Measurements from ENCODE around the gene WDFY2. TPM values are rescaled to one million over a fixed set of nuclear protein-coding genes. Genes with fewer than 3 reads are reported as not detected.

Gene WDFY2
- total and polyA plus RNA-seq, 2 of the 8 experiments (the other 6 are each of a cell fraction or from before 2014, with no cell fraction given), result 13.9 to 29.0 TPM

DNA sequence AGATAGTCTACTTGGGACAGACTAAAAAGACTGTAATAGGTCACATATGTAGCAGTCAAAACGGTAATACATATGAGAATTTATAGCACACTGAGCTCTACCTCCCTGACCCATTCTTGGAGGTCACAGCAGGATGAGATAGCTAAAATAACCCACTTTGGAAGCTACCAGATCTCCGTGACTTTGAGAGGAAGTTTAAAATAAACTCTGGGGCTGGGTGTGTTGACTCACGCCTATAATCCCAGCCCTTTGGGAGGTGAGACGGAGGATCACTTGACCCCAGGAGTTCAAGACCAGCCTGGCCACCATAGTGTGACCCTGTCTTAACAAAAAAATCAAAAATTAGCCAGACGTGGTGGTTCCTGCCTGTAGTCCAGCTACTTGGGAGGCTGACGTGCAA, 174.4 kb downstream of the WDFY2 start (continued):
- TF ChIP-seq, protein P1, sequence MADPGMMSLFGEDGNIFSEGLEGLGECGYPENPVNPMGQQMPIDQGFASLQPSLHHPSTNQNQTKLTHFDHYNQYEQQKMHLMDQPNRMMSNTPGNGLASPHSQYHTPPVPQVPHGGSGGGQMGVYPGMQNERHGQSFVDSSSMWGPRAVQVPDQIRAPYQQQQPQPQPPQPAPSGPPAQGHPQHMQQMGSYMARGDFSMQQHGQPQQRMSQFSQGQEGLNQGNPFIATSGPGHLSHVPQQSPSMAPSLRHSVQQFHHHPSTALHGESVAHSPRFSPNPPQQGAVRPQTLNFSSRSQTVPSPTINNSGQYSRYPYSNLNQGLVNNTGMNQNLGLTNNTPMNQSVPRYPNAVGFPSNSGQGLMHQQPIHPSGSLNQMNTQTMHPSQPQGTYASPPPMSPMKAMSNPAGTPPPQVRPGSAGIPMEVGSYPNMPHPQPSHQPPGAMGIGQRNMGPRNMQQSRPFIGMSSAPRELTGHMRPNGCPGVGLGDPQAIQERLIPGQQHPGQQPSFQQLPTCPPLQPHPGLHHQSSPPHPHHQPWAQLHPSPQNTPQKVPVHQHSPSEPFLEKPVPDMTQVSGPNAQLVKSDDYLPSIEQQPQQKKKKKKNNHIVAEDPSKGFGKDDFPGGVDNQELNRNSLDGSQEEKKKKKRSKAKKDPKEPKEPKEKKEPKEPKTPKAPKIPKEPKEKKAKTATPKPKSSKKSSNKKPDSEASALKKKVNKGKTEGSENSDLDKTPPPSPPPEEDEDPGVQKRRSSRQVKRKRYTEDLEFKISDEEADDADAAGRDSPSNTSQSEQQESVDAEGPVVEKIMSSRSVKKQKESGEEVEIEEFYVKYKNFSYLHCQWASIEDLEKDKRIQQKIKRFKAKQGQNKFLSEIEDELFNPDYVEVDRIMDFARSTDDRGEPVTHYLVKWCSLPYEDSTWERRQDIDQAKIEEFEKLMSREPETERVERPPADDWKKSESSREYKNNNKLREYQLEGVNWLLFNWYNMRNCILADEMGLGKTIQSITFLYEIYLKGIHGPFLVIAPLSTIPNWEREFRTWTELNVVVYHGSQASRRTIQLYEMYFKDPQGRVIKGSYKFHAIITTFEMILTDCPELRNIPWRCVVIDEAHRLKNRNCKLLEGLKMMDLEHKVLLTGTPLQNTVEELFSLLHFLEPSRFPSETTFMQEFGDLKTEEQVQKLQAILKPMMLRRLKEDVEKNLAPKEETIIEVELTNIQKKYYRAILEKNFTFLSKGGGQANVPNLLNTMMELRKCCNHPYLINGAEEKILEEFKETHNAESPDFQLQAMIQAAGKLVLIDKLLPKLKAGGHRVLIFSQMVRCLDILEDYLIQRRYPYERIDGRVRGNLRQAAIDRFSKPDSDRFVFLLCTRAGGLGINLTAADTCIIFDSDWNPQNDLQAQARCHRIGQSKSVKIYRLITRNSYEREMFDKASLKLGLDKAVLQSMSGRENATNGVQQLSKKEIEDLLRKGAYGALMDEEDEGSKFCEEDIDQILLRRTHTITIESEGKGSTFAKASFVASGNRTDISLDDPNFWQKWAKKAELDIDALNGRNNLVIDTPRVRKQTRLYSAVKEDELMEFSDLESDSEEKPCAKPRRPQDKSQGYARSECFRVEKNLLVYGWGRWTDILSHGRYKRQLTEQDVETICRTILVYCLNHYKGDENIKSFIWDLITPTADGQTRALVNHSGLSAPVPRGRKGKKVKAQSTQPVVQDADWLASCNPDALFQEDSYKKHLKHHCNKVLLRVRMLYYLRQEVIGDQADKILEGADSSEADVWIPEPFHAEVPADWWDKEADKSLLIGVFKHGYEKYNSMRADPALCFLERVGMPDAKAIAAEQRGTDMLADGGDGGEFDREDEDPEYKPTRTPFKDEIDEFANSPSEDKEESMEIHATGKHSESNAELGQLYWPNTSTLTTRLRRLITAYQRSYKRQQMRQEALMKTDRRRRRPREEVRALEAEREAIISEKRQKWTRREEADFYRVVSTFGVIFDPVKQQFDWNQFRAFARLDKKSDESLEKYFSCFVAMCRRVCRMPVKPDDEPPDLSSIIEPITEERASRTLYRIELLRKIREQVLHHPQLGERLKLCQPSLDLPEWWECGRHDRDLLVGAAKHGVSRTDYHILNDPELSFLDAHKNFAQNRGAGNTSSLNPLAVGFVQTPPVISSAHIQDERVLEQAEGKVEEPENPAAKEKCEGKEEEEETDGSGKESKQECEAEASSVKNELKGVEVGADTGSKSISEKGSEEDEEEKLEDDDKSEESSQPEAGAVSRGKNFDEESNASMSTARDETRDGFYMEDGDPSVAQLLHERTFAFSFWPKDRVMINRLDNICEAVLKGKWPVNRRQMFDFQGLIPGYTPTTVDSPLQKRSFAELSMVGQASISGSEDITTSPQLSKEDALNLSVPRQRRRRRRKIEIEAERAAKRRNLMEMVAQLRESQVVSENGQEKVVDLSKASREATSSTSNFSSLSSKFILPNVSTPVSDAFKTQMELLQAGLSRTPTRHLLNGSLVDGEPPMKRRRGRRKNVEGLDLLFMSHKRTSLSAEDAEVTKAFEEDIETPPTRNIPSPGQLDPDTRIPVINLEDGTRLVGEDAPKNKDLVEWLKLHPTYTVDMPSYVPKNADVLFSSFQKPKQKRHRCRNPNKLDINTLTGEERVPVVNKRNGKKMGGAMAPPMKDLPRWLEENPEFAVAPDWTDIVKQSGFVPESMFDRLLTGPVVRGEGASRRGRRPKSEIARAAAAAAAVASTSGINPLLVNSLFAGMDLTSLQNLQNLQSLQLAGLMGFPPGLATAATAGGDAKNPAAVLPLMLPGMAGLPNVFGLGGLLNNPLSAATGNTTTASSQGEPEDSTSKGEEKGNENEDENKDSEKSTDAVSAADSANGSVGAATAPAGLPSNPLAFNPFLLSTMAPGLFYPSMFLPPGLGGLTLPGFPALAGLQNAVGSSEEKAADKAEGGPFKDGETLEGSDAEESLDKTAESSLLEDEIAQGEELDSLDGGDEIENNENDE (IDR thresholded peaks at IDR 0.05; ENCODE audit: insufficient replicate concordance, low read length), result no peak
- no peak for TF ChIP-seq KDM5A (IDR thresholded peaks at IDR 0.05; ENCODE audit: low read length)
- TF ChIP-seq RBBP5 (IDR thresholded peaks at IDR 0.05; ENCODE audit: borderline replicate concordance, low read depth, low read length), result no peak
- TF ChIP-seq, protein P2, sequence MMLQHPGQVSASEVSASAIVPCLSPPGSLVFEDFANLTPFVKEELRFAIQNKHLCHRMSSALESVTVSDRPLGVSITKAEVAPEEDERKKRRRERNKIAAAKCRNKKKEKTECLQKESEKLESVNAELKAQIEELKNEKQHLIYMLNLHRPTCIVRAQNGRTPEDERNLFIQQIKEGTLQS (IDR thresholded peaks at IDR 0.05; ENCODE audit: insufficient read depth, low read depth, low read length), result no peak
- no peak for TF ChIP-seq CBX8 (IDR thresholded peaks at IDR 0.05; ENCODE audit: borderline replicate concordance, low read depth, low read length)
- no peak for TF ChIP-seq HDAC2 (IDR thresholded peaks at IDR 0.05; ENCODE audit: borderline replicate concordance in 1 of 2, low read depth in 2 of 2, low read length in 2 of 2)
- TF ChIP-seq BRCA1 (IDR thresholded peaks at IDR 0.05; ENCODE audit: low read depth, low read length), result no peak
- no peak for TF ChIP-seq RFX5 (IDR thresholded peaks at IDR 0.05; ENCODE audit: borderline replicate concordance, low read depth, low read length)
- TF ChIP-seq SIRT6 (IDR thresholded peaks at IDR 0.05; ENCODE audit: low read length), result no peak
- TF ChIP-seq GTF2F1 (IDR thresholded peaks at IDR 0.05; ENCODE audit: borderline replicate concordance, low read depth, low read length), result no peak
- TF ChIP-seq RAD21 (IDR thresholded peaks at IDR 0.05 in 1 of 2, conservative IDR thresholded peaks at IDR 0.05 in 1 of 2; ENCODE audit: low read depth in 2 of 2, low read length in 2 of 2), result no peak

All from H1 (cell line).